CD14-positive monocyte (primary cell): Measurements from ENCODE around the gene C16orf92. TPM values are rescaled to one million over a fixed set of nuclear protein-coding genes. Genes with fewer than 3 reads are reported as not detected.

Experiments used
- DNase-seq, 3 donors: peaks; one replicate each; pipeline ENCODE4 v3.0.0-alpha.2; 2011 to 2022
- H2AFZ ChIP-seq: 2 replicates; pipeline ENCODE4 v1.6.0; 2012; ENCODE audit warnings: mild to moderate bottlenecking, low read depth, low read length, inconsistent platforms; ENCODE audit not compliant: insufficient read depth, poor library complexity, severe bottlenecking
- H3K27ac ChIP-seq, 2 donors: 1 replicate in 1 of 2; 2 replicates in 1 of 2; pipeline ENCODE4 v1.5.1; 2012 to 2013; ENCODE audit warnings: low read length in 2 of 2, control low read depth in 1 of 2, inconsistent platforms in 1 of 2, low read depth in 1 of 2, mild to moderate bottlenecking in 1 of 2
- H3K27me3 ChIP-seq, 2 donors: one replicate each; pipeline versions ENCODE4 v1.6.0 to v1.6.1; 2011 to 2013; ENCODE audit warnings: low read length in 2 of 2; ENCODE audit not compliant: control insufficient read depth in 2 of 2, insufficient read depth in 2 of 2
- H3K36me3 ChIP-seq, 2 donors: replicated peaks in 1 of 2; 1 replicate in 1 of 2; 2 replicates in 1 of 2; pipeline versions ENCODE4 v1.5.1 to v1.6.1; 2012 to 2013; ENCODE audit warnings: low read length in 2 of 2, control low read depth in 1 of 2, inconsistent platforms in 1 of 2, mild to moderate bottlenecking in 1 of 2; ENCODE audit not compliant: insufficient read depth in 2 of 2, control insufficient read depth in 1 of 2
- H3K4me1 ChIP-seq, 2 donors: 1 replicate in 1 of 2; 2 replicates in 1 of 2; pipeline versions ENCODE4 v1.5.1 to v1.6.1; 2012 to 2013; ENCODE audit warnings: low read length in 2 of 2, control low read depth in 1 of 2, inconsistent platforms in 1 of 2, mild to moderate bottlenecking in 1 of 2, moderate library complexity in 1 of 2; ENCODE audit not compliant: insufficient read depth in 2 of 2, control insufficient read depth in 1 of 2
- H3K4me2 ChIP-seq: replicated peaks from 2 replicates; pipeline ENCODE3; 2012; ENCODE audit warnings: low read length, moderate library complexity, mild to moderate bottlenecking; ENCODE audit not compliant: poor library complexity, severe bottlenecking; ENCODE audit errors: extremely low read depth
- H3K4me3 ChIP-seq, 3 experiments: fragments of 200-600 bp in 1 of 3; sonication (generic) in 1 of 3; replicated peaks in 1 of 3; 1 replicate in 2 of 3; 2 replicates in 1 of 3; pipeline ENCODE4 v1.5.1; 2011 to 2013; ENCODE audit warnings: low read length in 3 of 3, mild to moderate bottlenecking in 3 of 3, control low read depth in 2 of 3, low read depth in 2 of 3, inconsistent platforms in 1 of 3, moderate library complexity in 1 of 3
- H3K79me2 ChIP-seq: 2 replicates; pipeline ENCODE4 v1.6.0; 2012; ENCODE audit warnings: mild to moderate bottlenecking, control low read depth, inconsistent platforms, low read length, moderate library complexity; ENCODE audit not compliant: insufficient read depth
- H3K9ac ChIP-seq: 2 replicates; pipeline ENCODE4 v1.6.0; 2017; ENCODE audit warnings: low read length, mild to moderate bottlenecking; ENCODE audit not compliant: insufficient read depth, poor library complexity, severe bottlenecking
- H3K9me3 ChIP-seq, 2 donors: replicated peaks in 1 of 2; 1 replicate in 1 of 2; 2 replicates in 1 of 2; pipeline versions ENCODE4 v1.5.1 to v1.6.1; 2012 to 2013; ENCODE audit warnings: low read length in 2 of 2, control low read depth in 1 of 2; ENCODE audit not compliant: control insufficient read depth in 1 of 2, insufficient read depth in 1 of 2
- H4K20me1 ChIP-seq: 2 replicates; pipeline ENCODE4 v1.6.0; 2012; ENCODE audit warnings: mild to moderate bottlenecking, low read length, control low read depth, moderate library complexity; ENCODE audit not compliant: insufficient read depth
- H3K27ac Mint-ChIP-seq, 7 donors: one replicate each; pipeline ENCODE4 v1.8.0; 2020; ENCODE audit warnings: mild to moderate bottlenecking in 7 of 7, mixed read lengths in 7 of 7, moderate library complexity in 6 of 7, inconsistent platforms in 2 of 7
- H3K27me3 Mint-ChIP-seq, 3 donors: one replicate each; pipeline ENCODE4 v1.8.0; 2021 to 2022; ENCODE audit warnings: low read depth in 3 of 3, mild to moderate bottlenecking in 3 of 3, mixed read lengths in 3 of 3, moderate library complexity in 3 of 3, inconsistent platforms in 1 of 3
- H3K36me3 Mint-ChIP-seq, 2 donors: one replicate each; pipeline ENCODE4 v1.8.0; 2020; ENCODE audit warnings: mixed read lengths in 2 of 2, inconsistent platforms in 1 of 2, mild to moderate bottlenecking in 1 of 2
- H3K4me1 Mint-ChIP-seq: one replicate; pipeline ENCODE4 v1.8.0; 2020; ENCODE audit warnings: mild to moderate bottlenecking, mixed read lengths
- H3K4me3 Mint-ChIP-seq, 2 donors: one replicate each; pipeline ENCODE4 v1.8.0; 2020; ENCODE audit warnings: mild to moderate bottlenecking in 2 of 2, mixed read lengths in 2 of 2, moderate library complexity in 1 of 2
- H3K9me3 Mint-ChIP-seq, 7 donors: one replicate each; pipeline ENCODE4 v1.8.0; 2020 to 2022; ENCODE audit warnings: mixed read lengths in 7 of 7, mild to moderate bottlenecking in 6 of 7, moderate library complexity in 6 of 7, inconsistent platforms in 2 of 7
- WGBS: methylation state at CpG from one replicate; pipeline ENCODE4 v1.1.5; 2013; ENCODE audit warnings: missing lambda C conversion rate; ENCODE audit not compliant: insufficient coverage; 5-methylcytosine and 5-hydroxymethylcytosine counted together
- intact Hi-C, 2 donors: fragments of 100-400 bp; cut with micrococcal nuclease; formaldehyde crosslinking; loops; one replicate each; pipeline versions ENCODE4 v1.15.0 to v1.15.1; 2023
- polyA plus RNA-seq, 3 donors: library from polyadenylated mRNA; depleted of rRNA in 1 of 3; unstranded in 2 of 3; stranded (reverse) in 1 of 3; fragments of 300-500 nt in 2 of 3; fragments of >200 nt in 1 of 3; fragmentation: Illumina TruSeq in 2 of 3; gene quantifications; 1 replicate in 2 of 3; 2 replicates in 1 of 3; pipeline ENCODE4 v1.2.3, GENCODE V29; 2012 to 2021
- TF ChIP-seq, protein P1 (sequence below): fragments of 200-600 bp; IDR thresholded peaks from one replicate; pipeline ENCODE4 v1.8.0; 2022; ENCODE audit warnings: antibody characterized with exemption, mild to moderate bottlenecking

C16orf92 gene
- polyA plus RNA-seq, 3 donors, result not detected

DNA sequence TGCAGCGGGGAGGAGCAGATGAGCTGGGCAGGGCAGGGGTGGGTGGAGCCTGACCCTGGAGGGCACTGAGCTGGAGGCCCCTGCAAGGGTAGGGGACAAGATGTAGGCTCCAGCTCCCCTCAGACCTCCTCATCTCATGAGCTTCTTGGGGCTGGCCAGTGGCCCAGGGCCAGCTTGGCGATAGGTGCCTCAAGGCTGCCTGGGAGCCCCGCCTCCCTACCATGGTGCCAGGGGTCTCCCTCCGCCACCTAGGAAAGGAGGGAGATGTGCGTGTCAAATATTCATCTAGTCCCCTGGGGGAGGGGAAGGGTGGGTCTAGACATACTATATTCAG is 31.5 kb upstream of the C16orf92 start:
- peaks cover 67 to 72% of the 10 kb centered on the region in 2 donors for H3K36me3 ChIP-seq
- no peaks in the 10 kb centered on the region for H3K9me3 ChIP-seq
- TF ChIP-seq, protein P1, sequence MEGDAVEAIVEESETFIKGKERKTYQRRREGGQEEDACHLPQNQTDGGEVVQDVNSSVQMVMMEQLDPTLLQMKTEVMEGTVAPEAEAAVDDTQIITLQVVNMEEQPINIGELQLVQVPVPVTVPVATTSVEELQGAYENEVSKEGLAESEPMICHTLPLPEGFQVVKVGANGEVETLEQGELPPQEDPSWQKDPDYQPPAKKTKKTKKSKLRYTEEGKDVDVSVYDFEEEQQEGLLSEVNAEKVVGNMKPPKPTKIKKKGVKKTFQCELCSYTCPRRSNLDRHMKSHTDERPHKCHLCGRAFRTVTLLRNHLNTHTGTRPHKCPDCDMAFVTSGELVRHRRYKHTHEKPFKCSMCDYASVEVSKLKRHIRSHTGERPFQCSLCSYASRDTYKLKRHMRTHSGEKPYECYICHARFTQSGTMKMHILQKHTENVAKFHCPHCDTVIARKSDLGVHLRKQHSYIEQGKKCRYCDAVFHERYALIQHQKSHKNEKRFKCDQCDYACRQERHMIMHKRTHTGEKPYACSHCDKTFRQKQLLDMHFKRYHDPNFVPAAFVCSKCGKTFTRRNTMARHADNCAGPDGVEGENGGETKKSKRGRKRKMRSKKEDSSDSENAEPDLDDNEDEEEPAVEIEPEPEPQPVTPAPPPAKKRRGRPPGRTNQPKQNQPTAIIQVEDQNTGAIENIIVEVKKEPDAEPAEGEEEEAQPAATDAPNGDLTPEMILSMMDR, result no peak
- DNase-seq, result no peak
- H3K4me3 ChIP-seq, result no peak overlapping the region
- peaks cover 12 to 25% of the 10 kb centered on the region in 2 donors for H3K4me1 ChIP-seq
- peaks cover 43 to 57% of the 10 kb centered on the region in 2 donors for H3K36me3 Mint-ChIP-seq
- H3K27ac Mint-ChIP-seq, result no peak overlapping the region
- no peak overlapping the region for H3K27ac ChIP-seq
- H3K9ac ChIP-seq, result no peak overlapping the region
- peaks cover 12% of the 10 kb centered on the region for H3K79me2 ChIP-seq
- H3K4me1 Mint-ChIP-seq, result peaks cover 18% of the 10 kb centered on the region
- intact Hi-C loops, result loop anchor here (5.0 to 10.0 kb wide), 2 partner anchors 177 to 766 kb away; partner anchors contain the start of genes PAGR1 (in 1 of the 2) and PRRT2 (in 1 of the 2)
- no peak overlapping the region for H3K4me3 Mint-ChIP-seq
- 80% methylated on average over 1 of the region's 5 CpGs for WGBS
- no peaks in the 10 kb centered on the region for H3K9me3 Mint-ChIP-seq
- H3K27me3 ChIP-seq, result no peaks in the 10 kb centered on the region
- no peak overlapping the region for H2AFZ ChIP-seq
- H3K27me3 Mint-ChIP-seq, result peaks cover 0 to 2% (median 0%) of the 10 kb centered on the region in 3 donors
- H4K20me1 ChIP-seq, result peaks cover 13% of the 10 kb centered on the region
- no peak overlapping the region for H3K4me2 ChIP-seq

DNA sequence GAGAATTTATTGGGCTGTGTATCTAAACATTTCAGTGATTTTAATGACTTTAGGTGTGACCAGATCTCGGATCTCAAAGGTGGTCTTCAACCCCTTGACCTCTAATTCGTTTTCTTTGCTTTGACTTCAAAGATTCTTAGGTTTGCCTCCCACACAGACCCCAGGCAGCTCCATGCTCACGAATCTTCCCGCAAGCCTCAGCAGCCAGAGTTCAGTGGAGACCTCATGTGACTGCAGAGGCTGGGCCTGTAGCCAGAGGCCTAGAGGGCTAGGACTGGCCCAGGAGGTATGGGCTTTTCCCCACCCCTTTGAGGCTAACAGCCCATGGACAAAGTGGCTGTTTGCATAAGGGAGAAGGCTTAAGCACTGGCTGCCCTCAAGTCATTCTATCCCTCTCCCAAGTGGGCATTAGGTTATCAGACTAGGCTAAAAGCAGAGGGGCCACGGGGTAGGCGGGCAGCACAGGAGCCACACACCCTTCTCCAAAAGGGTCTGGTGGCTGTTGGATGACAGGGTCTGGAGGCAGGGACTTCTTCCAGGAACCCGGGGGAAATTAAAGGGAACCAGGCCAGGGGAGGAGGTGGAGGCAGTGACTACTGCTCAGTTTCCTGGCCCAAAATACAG is 30.5 kb upstream of the C16orf92 start:
- H3K4me3 ChIP-seq, result no peak overlapping the region
- no peak for DNase-seq
- H3K36me3 ChIP-seq, result peaks cover 57 to 64% of the 10 kb centered on the region in 2 donors
- H3K27ac ChIP-seq, result no peak overlapping the region
- no peak overlapping the region for H2AFZ ChIP-seq
- H4K20me1 ChIP-seq, result peaks cover 7% of the 10 kb centered on the region
- Mint-ChIP-seq H3K4me3 (no peak overlapping the region), H3K27ac (peak overlapping the region in 3 of 7 donors; percentile 6 to 41 (median 15)), H3K9me3 (no peaks in the 10 kb centered on the region), H3K27me3 (peaks cover 0 to 2% (median 0%) of the 10 kb centered on the region in 3 donors), H3K36me3 (peaks cover 40 to 53% of the 10 kb centered on the region in 2 donors), H3K4me1 (peaks cover 23% of the 10 kb centered on the region)
- TF ChIP-seq, protein P1, result no peak
- peaks cover 18 to 31% of the 10 kb centered on the region in 2 donors for H3K4me1 ChIP-seq
- H3K9me3 ChIP-seq, result no peaks in the 10 kb centered on the region
- no peak overlapping the region for H3K4me2 ChIP-seq
- H3K27me3 ChIP-seq, result no peaks in the 10 kb centered on the region
- H3K79me2 ChIP-seq, result peaks cover 16% of the 10 kb centered on the region
- H3K9ac ChIP-seq, result no peak overlapping the region
- 76% methylated on average over 4 of the region's 7 CpGs for WGBS
- intact Hi-C loops, result loop anchor here (5.0 to 10.0 kb wide), 2 partner anchors 178 to 765 kb away; partner anchors contain the start of genes PAGR1 (in 1 of the 2) and PRRT2 (in 1 of the 2)
